ENCODE results near the gene DNLZ.
"Not testable (repeated sequence)": the region's sequence is repeated elsewhere in the genome, so short reads cannot be mapped to it uniquely, and the experiment has no call there.

DNLZ gene

DNA sequence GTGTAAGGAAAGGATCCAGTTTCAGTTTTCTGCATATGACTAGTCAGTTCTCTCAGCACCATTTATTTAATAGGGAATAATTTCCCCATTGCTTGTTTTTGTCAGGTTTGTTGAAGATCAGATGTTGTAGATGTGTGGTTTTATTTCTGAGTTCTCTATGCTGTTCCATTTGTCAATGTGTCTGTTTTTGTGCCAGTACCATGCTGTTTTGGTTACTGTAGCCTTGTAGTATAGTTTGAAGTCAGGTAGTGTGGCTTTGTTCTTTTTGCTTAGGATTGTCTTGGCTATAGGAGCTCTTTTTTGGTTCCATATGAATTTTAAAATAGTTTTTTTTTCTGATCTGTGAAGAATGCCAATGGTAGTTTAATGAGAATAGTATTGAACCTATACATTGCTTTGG, 42.6 kb downstream of the DNLZ start:
- DNase-seq (ENCODE audit: extremely low read depth in 1 of 2, low read depth in 1 of 2) = not testable (repeated sequence)

- DNase-seq (ENCODE audit: extremely low read depth in 1 of 2, low read depth in 1 of 2) = not testable (repeated sequence)
These were observed 43.6 kb downstream of the DNLZ start for GRCh38 chr9:136319955-136320354.

- DNase-seq (ENCODE audit: extremely low read depth in 1 of 2, low read depth in 1 of 2) = not testable (repeated sequence)
These were observed 44.3 kb downstream of the DNLZ start for GRCh38 chr9:136319244-136319643.

GRCh38 chr9:136318776-136319241, 44.7 kb downstream of the DNLZ start:
- DNase-seq (ENCODE audit: extremely low read depth in 1 of 2, low read depth in 1 of 2) = no peak

DNA sequence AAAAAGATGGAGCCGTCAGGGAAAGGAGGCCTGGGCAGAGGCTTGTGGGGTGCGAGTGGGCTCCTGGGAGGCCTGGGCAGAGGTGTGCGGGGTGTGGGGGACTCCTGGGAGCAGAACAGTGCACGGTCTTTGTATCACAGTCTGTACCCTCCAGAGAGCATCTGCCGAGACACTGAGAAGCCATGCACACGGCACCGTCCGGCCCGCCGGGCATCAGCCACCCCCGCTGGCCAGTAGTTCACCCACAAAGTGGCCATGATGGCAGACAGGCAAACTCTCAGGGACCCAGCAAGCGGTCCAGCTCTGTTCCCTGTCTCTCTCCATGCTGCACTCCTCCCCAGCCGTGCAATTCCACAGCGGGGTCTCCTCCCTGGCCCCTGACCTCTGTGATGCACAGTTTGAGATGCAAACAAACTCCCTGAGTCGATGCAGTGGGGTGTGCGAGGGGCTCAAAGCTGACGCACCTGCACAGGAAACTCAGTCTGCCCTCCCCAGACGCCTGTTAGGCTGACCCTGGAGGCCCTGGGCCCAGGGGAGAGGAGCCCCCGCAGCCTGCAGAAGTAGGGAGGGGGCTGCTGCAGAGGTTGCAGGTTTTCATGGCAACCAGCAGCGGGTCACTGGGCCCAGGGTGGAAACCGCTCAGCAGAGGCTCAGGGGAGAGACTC, 45.3 kb downstream of the DNLZ start:
- no peak for DNase-seq (ENCODE audit: extremely low read depth in 1 of 2, low read depth in 1 of 2)

DNA sequence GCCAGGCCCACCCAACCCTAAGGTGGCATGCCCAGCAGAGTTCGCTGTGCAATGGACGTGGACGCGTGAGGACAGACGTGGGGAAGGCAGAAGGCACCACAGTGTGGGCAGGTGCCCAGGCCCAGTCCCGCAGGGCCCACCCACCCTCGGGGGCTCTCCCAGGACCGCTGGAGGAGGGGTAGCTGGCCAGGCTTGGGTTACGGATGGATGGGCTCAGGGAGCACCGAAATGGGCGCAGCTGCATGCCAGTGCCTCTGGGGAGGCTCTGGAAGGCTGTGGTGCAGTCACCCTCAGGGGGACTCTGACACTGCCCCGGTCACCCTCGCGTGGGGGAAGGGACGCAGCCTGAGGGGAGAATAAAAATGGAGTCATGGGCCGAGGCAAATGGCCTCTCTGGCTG, 45.8 kb downstream of the DNLZ start:
- DNase-seq (ENCODE audit: extremely low read depth in 1 of 2, low read depth in 1 of 2) = no peak

DNA sequence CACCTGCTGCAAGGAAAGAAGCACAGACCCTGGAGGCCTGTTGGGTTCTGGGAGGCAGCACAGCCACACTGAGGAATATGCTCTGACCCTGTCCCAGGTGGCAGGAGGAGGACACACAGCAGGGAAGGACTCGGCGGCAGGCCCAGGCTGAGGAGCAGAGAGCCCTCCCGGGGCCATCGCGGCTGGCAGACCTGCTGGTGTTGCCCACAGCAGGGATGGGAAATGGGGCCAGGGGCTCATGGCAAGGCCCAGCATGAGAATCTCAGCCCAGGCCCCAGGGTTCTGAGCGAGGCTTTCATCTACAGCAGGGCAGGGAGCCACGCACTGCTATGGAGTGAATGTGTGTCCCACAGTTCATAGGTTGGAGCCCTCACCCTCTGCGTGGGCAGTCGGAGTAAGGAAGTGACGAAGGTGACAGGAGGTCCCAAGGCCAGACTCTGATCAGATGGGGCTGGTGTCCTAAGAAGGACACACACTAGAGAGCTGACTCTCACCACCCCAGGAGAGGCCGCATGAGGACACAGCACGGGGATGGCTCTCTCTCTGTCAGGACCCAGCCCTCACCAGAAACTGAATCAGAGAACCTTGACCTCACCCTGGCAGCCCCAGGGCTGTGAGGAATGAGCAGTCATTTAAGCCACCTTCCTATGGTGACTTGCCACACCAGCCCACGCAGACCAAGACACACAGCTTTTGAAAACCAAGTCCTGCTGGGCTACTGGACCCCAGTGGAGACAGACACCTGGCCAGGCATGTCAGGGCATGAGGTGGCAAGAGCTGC, 46.5 kb downstream of the DNLZ start:
- no peak for DNase-seq (ENCODE audit: extremely low read depth in 1 of 2, low read depth in 1 of 2)

DNA sequence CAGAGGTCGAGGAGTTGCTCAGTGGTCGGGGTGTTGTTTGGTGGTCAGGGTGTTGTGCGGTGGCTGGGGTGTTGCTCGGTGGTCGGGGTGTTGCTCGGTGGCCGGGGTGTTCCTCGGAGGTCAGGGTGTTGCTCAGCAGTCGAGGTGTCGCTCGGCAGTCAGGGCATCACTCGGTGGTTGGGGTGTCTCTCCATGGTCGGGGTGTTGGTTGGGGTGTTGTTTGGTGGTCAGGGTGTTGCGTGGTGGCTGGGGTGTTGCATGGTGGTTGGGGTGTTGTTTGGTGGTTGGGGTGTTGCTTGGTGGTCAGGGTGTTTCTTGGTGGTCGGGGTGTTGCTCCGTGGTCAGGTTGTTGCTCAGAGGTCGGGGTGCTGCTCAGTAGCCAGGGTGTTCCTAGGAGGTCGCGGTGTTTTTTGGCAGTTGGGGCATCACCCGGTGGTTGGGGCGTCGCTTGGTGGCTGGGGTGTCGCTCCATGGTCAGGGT, 47.2 kb downstream of the DNLZ start:
- no peak for DNase-seq (ENCODE audit: extremely low read depth in 1 of 2, low read depth in 1 of 2)

GRCh38 chr9:136314944-136315343, 48.6 kb downstream of the DNLZ start:
- no peak for DNase-seq (ENCODE audit: extremely low read depth in 1 of 2, low read depth in 1 of 2)

GRCh38 chr9:136314056-136314416, 49.5 kb downstream of the DNLZ start:
- DNase-seq (ENCODE audit: extremely low read depth in 1 of 2, low read depth in 1 of 2) = no peak

DNA sequence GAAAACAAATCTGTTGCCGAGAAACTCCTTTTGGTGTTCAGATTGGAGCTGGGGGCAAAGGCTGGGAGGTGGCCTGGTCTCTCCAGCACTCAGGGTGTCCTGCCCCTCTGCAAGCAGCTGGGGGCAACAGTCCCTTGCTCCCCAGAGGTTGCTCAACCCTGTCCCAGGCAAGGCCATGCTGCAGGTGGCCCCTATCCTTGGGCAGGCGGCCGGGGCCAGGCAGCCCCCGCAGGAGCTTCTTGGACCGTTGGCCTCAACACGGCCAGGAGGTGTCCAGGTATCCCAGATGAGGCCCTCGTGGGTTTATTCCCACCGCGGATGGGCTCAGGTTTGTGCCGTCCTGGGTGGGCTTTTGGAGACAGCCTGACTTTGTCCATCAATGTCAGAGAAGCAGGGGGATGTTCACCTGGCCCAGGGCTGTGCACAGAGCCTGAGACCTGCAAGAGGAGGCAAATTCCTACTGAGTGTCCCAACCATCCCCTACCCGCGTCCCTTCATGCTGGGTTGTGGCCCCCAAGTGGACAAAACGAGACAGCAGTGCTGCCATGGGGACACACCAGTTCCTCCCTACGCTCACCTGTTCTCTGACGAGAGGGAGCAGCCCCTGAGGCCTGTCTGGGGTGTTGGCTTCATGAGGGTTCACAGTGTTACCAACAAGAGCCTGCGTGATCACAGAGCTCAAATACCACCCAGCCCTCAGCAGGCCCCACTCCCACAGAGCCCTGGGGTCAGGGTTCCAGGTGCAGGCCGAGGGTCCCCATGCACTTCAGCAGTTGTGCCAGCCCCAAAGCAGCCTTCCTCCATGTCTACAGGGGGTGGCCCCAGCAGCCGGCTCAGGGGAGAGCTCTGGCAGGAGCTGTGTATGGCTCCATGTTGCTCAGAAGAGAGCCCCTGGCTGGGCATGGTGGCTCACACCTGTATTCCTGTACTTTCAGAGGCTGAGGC, 50.2 kb downstream of the DNLZ start:
- no peak for DNase-seq (ENCODE audit: extremely low read depth in 1 of 2, low read depth in 1 of 2)

DNA sequence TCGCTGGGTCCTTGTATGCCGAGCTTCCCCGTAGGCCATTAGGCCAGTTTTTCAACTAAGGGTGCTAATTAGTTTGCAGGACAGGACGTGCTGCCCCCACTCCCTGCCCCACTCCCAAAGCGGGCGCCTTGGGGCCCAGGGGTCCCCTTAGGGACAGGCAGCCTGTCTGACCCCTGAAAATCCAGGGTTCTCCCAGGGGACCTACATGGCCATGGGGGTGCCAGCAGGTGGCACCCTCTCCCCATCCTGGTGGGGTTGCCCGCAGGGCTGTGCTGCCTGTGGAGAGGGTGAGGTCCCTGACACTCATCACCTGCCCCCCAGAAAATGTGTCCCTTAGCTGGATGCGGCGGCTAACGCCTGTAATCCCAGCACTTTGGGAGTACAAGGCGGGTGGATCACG, 51.1 kb downstream of the DNLZ start:
- DNase-seq (ENCODE audit: extremely low read depth in 1 of 2, low read depth in 1 of 2) = peak in 1 of 2 donors; percentile 17

DNA sequence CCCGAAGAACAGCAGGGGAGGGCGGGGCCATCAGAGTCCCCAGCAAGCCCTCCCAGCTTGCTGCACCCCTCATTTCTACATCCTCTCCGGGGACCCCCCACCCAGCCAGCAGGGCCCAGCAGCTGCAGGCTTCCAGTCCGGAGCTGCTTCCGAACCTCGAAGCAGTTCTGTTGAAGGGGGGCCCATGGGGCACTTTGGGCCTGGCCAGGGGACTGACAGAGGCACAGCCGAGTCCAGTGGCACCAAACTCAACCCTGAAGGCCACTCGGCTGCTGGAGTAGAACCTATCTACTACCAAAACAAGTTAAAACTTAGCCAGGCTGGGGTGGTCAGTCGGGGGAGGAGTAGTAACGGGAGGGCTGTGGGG, 51.6 kb downstream of the DNLZ start:
- DNase-seq (ENCODE audit: extremely low read depth in 1 of 2, low read depth in 1 of 2) = no peak

GRCh38 chr9:136311051-136312008, 52.2 kb downstream of the DNLZ start:
- no peak for DNase-seq (ENCODE audit: extremely low read depth in 1 of 2, low read depth in 1 of 2)

- no peak for DNase-seq (ENCODE audit: extremely low read depth in 1 of 2, low read depth in 1 of 2)
These were observed 53.1 kb downstream of the DNLZ start for GRCh38 chr9:136310273-136311030.

DNA sequence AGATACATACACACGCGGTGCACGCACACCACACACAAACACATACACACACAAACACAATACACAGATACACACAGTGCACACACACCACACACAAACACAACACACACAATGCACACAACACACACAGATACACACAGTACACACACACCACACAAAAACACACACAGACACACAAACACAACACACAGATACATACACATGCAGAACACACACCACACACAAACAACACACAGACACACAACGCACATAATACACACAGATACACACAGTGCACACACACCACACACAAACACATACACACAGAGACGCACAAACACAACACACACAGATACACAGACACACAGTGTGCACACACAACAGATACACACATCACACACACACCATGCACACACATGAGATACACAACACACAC, 53.7 kb downstream of the DNLZ start:
- DNase-seq (ENCODE audit: extremely low read depth in 1 of 2, low read depth in 1 of 2) = no peak

Data from activated CD8-positive, alpha-beta memory T cell treated with anti-CD3 and anti-CD28 coated beads for 1 hour (primary cell).